Measurements from ENCODE around the gene MEGF6.
"Not testable (repeated sequence)": the region's sequence is repeated elsewhere in the genome, so short reads cannot be mapped to it uniquely, and the experiment has no call there.

Gene MEGF6

GRCh38 chr1:3593745-3594144 is 17.6 kb downstream of the MEGF6 start:
- no peak for DNase-seq

- no peak for DNase-seq
Observed at GRCh38 chr1:3593334-3593733, 18.0 kb downstream of the MEGF6 start.

DNA sequence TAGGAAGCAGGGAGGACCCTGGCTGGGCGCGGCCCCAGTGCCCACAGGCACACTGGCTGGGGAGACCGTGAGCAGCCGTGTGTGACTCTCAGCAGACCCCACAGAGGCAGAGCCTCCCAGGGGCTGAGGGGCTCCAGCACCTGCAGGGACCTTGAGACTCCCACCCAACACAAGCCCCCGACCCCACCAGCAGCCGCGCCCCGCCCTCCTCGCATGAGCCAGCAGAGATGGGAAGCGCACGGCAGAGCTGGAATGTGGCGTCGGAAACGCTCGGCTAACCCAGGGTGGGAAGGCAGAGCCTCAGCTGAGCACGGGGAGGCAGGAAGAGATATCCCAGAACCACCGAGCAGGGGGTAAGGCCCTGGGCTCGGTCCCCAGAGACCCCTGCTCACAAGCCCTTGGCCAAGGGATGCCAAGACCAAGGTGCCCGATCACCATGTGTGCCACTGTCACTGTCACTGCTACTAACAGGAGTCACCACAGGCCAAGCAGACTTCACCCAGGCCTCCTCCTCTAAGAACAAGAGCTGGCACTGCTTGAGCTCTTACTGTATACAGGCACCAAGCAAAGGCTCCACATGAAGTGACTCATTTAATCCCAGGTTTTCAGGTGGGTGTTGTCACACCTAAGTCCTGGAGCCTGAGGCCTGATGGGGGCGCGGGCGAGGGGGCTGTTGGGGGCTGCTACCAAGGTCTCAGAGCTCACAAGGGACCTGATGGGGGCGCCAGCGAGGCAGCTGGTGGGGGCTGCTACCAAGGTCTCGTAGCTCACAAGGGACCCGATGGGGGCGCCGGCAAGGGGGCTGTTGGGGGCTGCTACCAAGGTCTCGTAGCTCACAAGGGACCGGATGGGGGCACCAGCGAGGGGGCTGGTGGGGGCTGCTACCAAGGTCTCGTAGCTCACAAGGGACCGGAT is 20.1 kb downstream of the MEGF6 start:
- DNase-seq, result no peak

- no peak for DNase-seq
Observed at GRCh38 chr1:3590139-3590763, 21.1 kb downstream of the MEGF6 start.

DNA sequence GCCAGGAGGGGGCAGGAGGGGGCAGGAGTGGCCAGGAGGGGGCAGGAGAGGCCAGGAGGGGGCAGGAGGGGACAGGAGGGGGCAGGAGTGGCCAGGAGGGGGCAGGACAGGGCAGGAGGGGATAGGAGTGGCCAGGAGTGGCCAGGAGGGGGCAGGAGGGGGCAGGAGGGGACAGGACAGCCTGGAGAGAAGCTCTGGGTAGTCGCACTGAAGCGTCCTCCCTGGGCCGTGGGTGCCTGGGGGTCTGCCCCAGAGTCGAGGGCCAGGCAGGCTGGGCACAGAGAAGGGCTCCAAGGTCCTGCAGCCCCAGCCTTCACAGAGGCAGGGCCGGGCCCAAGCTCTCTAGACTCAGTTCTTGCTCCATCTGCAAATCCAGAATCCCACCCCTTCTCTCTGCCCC is 22.9 kb downstream of the MEGF6 start:
- no peak for DNase-seq

- DNase-seq, result no peak
Observed at GRCh38 chr1:3586986-3587759, 24.1 kb downstream of the MEGF6 start.

DNA sequence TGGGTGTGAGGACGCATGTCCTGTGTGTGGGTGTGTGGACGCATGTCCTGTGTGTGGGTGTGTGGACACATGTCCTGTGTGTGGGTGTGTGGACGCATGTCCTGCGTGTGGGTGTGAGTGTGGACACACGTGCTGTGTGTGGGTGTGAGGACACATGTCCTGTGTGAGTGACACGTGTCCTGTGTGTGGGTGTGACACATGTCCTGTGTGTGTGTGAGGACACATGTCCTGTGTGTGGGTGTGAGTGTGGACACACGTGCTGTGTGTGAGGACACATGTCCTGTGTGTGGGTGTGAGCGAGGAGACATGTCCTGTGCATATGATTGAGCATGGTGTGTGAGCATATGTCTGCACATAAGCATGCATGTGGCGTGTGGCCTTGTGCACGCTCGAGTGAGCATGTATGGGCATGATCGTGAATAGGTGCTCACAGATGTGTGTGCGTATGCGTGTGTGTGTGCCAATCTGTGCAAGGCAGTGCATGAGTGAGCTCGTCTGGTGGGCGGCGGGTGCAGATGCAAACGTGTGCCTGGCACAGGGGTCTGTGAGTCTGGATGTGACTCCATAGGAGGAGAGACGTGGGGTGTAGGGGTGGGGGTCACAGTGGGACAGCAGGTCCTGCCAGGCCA is 25.3 kb downstream of the MEGF6 start:
- DNase-seq, result no peak

- not testable (repeated sequence) for DNase-seq
Observed at GRCh38 chr1:3585353-3585868, 25.9 kb downstream of the MEGF6 start.

- no peak for DNase-seq
Observed at GRCh38 chr1:3584915-3585314, 26.4 kb downstream of the MEGF6 start.

DNA sequence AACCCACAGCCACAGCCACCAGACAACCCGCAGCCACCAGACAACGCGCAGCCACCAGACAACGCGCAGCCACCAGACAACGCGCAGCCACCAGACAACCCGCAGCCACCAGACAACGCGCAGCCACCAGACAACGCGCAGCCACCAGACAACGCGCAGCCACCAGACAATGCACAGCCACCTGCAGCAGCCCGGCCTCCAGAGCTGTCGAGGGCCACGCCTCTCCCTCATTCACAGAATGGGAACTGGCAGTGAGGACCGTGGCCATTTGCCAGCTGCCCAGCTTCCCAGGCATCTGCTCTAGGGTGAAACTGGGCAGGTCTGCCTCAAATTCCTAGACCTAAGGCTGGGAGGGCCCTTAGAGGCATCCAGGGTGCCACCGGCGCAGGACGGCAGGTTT is 27.6 kb downstream of the MEGF6 start:
- not testable (repeated sequence) for DNase-seq

- DNase-seq, result no peak
Observed at GRCh38 chr1:3581296-3582036, 29.8 kb downstream of the MEGF6 start.

- no peak for DNase-seq
Observed at GRCh38 chr1:3580231-3580630, 31.1 kb downstream of the MEGF6 start.

DNA sequence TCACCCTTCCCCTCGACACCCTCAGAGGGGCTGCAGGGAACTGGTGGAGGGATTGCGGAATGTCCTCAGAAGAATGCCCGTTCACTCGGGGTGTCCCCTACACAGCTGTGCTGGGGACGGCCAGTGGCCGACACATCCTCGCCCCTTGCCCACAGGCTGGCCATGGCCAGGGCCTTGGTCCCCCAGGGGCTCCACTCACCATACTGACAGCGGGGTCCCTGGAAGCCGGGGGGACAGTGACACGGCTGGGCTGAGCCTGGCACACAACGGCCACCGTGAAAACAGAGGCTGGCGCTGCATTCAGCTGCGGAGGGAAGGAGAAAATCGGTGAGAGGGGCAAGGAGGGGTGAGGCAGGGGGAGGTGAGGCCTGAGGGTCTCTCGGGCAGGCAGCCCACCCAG is 31.7 kb downstream of the MEGF6 start:
- DNase-seq, result no peak

- no peak for DNase-seq
Observed at GRCh38 chr1:3578906-3579305, 32.4 kb downstream of the MEGF6 start.

DNA sequence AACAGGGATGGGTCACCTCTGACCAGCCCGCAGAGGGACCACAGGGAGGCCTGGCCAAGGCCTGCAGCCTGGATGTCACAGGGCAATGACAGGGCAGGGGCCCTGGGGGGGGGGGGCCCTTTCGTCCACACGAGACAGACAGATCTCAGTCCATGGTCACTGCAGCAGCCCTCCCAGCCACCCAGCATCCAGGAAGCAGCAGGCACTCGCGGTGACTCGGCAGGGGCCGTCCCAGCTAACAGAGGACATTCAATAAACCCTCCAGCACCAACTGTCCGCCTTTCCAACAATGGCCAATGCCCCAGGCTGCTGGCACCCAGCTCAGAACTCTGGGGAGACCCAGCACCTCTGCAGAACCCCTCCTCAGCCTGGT is 32.9 kb downstream of the MEGF6 start:
- no peak for DNase-seq

GRCh38 chr1:3577711-3578432 is 33.4 kb downstream of the MEGF6 start:
- DNase-seq, result no peak

GRCh38 chr1:3577300-3577699 is 34.0 kb downstream of the MEGF6 start:
- no peak for DNase-seq

- no peak for DNase-seq
Observed at GRCh38 chr1:3575993-3576392, 35.3 kb downstream of the MEGF6 start.

- DNase-seq, result not testable (repeated sequence)
Observed at GRCh38 chr1:3575515-3575914, 35.8 kb downstream of the MEGF6 start.

- no peak for DNase-seq
Observed at GRCh38 chr1:3573500-3573899, 37.8 kb downstream of the MEGF6 start.

DNA sequence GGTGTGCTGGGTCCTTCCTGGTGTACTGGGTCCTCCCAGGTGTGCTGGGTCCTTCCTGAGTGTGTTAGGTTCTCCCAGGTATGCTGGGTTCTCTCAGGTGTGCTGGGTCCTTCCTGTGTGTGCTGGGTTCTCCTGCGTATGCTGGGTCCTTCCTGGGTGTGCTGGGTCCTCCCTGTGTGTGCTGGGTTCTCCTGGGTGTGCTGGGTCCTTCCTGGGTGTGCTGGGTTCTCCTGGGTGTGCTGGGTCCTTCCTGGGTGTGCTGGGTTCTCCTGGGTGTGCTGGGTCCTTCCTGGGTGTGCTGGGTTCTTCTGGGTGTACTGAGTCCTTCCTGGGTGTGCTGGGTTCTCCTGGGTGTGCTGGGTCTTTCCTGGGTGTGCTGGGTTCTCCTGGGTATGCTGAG is 38.7 kb downstream of the MEGF6 start:
- DNase-seq, result not testable (repeated sequence)

GRCh38 chr1:3571263-3571662 is 40.0 kb downstream of the MEGF6 start:
- DNase-seq, result no peak

All from OCI-M1 (cell line).